Activated CD4-positive, alpha-beta memory T cell treated with anti-CD3 and anti-CD28 coated beads, Interleukin-2, amount 10 ng/mL, durations not matched to agents 7 days and 5 days (primary cell): ENCODE data around the gene IFITM10. TPM values are rescaled to one million over a fixed set of nuclear protein-coding genes. Genes with fewer than 3 reads are reported as not detected.

ENCODE experiments used
- CTCF ChIA-PET: fragments of 350-600 bp; sonication (Branson Sonifier 250); formaldehyde crosslinking; loops from one replicate; lab custom pipeline; 2021; ENCODE audit warnings: antibody characterized with exemption, inconsistent platforms; lab: Charles Lee
- POLR2A ChIA-PET: fragments of 350-600 bp; sonication (Branson Sonifier 250); formaldehyde crosslinking; loops from one replicate; lab custom pipeline; 2021; ENCODE audit warnings: antibody characterized with exemption; lab: Charles Lee
- DNase-seq: peaks from one replicate; pipeline ENCODE4 v3.0.0-alpha.2; 2020
- H3K27ac Mint-ChIP-seq: one replicate; pipeline ENCODE4 v1.8.0; 2021; ENCODE audit warnings: mild to moderate bottlenecking, mixed read lengths
- H3K27me3 Mint-ChIP-seq: one replicate; pipeline ENCODE4 v1.8.0; 2021; ENCODE audit warnings: mixed read lengths
- H3K36me3 Mint-ChIP-seq: one replicate; pipeline ENCODE4 v1.8.0; 2021; ENCODE audit warnings: low read depth, mixed read lengths
- H3K4me1 Mint-ChIP-seq: one replicate; pipeline ENCODE4 v1.8.0; 2021; ENCODE audit warnings: mixed read lengths
- H3K4me3 Mint-ChIP-seq: one replicate; pipeline ENCODE4 v1.8.0; 2021; ENCODE audit warnings: mild to moderate bottlenecking, mixed read lengths
- H3K9me3 Mint-ChIP-seq: one replicate; pipeline ENCODE4 v1.8.0; 2021; ENCODE audit warnings: mixed read lengths
- total RNA-seq, 2 experiments: library from RNA; stranded (reverse); gene quantifications; one replicate each; pipeline ENCODE4 v1.2.3, GENCODE V29; 2021

The IFITM10 gene
- total RNA-seq: 1 to 10 TPM in 1 of 2 experiments, under 1 TPM in 1; 0.70 to 1.3 TPM

- Mint-ChIP-seq H3K9me3 (peaks cover 9% of the 10 kb centered on the region), H3K4me3 (no peak within 1 kb of the TSS), H3K27me3 (peaks cover 17% of the 10 kb centered on the region), H3K36me3 (peaks cover 9% of the 10 kb centered on the region), H3K4me1 (peaks cover 18% of the 10 kb centered on the region), H3K27ac (no peak within 1 kb of the TSS)
- POLR2A ChIA-PET: interaction anchor here (1.5 kb wide), 1 partner anchor 12 kb away, joined by 3 read pairs; no protein-coding TSS in a partner anchor
- no peak for DNase-seq
- CTCF ChIA-PET: no interaction called here
These were observed at the start of gene IFITM10 for GRCh38 chr11:1750481-1750839. Gene IFITM10 (minus strand): TSS chr11:1750595. CDS start chr11:1750442, 153 bp downstream.

- peaks cover 7% of the 10 kb centered on the region for H3K4me1 Mint-ChIP-seq
- H3K4me3 Mint-ChIP-seq: no peak overlapping the region
- H3K9me3 Mint-ChIP-seq: no peaks in the 10 kb centered on the region
- peaks cover 29% of the 10 kb centered on the region for H3K27me3 Mint-ChIP-seq
- no peak for DNase-seq
- no peak overlapping the region for H3K27ac Mint-ChIP-seq
- CTCF ChIA-PET: interaction anchor here (1.1 kb wide), 2 partner anchors 104 to 354 kb away, joined by 3 read pairs; no protein-coding TSS in a partner anchor
- H3K36me3 Mint-ChIP-seq: no peaks in the 10 kb centered on the region
- POLR2A ChIA-PET: no interaction called here
These were observed 47.2 kb upstream of the IFITM10 start for GRCh38 chr11:1797391-1798125.

GRCh38 chr11:1796413-1797011, 46.1 kb upstream of the IFITM10 start:
- no peaks in the 10 kb centered on the region for H3K9me3 Mint-ChIP-seq
- H3K27ac Mint-ChIP-seq: no peak overlapping the region
- H3K4me3 Mint-ChIP-seq: no peak overlapping the region
- CTCF ChIA-PET: no interaction called here
- no peak for DNase-seq
- POLR2A ChIA-PET: no interaction called here
- peaks cover 35% of the 10 kb centered on the region for H3K27me3 Mint-ChIP-seq
- peaks cover 13% of the 10 kb centered on the region for H3K4me1 Mint-ChIP-seq
- H3K36me3 Mint-ChIP-seq: no peaks in the 10 kb centered on the region

- peaks cover 14% of the 10 kb centered on the region for H3K4me1 Mint-ChIP-seq
- no peaks in the 10 kb centered on the region for H3K36me3 Mint-ChIP-seq
- CTCF ChIA-PET: interaction anchor here (0.7 to 1.8 kb wide), 3 partner anchors 99 to 627 kb away, joined by 3 to 5 read pairs (median 3); no protein-coding TSS in a partner anchor
- DNase-seq: no peak
- H3K27me3 Mint-ChIP-seq: peaks cover 38% of the 10 kb centered on the region
- H3K9me3 Mint-ChIP-seq: no peaks in the 10 kb centered on the region
- POLR2A ChIA-PET: interaction anchor here (0.7 kb wide), 1 partner anchor 99 kb away, joined by 3 read pairs; no protein-coding TSS in a partner anchor
- H3K4me3 Mint-ChIP-seq: no peak overlapping the region
- H3K27ac Mint-ChIP-seq: no peak overlapping the region
These were observed 42.7 kb upstream of the IFITM10 start for GRCh38 chr11:1793081-1793480.

- peaks cover 14% of the 10 kb centered on the region for H3K4me1 Mint-ChIP-seq
- H3K27me3 Mint-ChIP-seq: peaks cover 38% of the 10 kb centered on the region
- POLR2A ChIA-PET: no interaction called here
- peak overlapping the region; percentile 67 for H3K27ac Mint-ChIP-seq
- no peaks in the 10 kb centered on the region for H3K36me3 Mint-ChIP-seq
- H3K9me3 Mint-ChIP-seq: no peaks in the 10 kb centered on the region
- H3K4me3 Mint-ChIP-seq: peak overlapping the region; percentile 42
- CTCF ChIA-PET: interaction anchor here (0.7 to 1.8 kb wide), 6 partner anchors 16 to 110 kb away, joined by 3 to 5 read pairs (median 3); no protein-coding TSS in a partner anchor
- no peak for DNase-seq
These were observed 42.1 kb upstream of the IFITM10 start for GRCh38 chr11:1792461-1792860.

- ChIA-PET CTCF (interaction anchor here (0.8 to 1.2 kb wide), 4 partner anchors 17 to 99 kb away, joined by 3 to 4 read pairs (median 3); no protein-coding TSS in a partner anchor), POLR2A (no interaction called here)
- no peaks in the 10 kb centered on the region for H3K36me3 Mint-ChIP-seq
- peaks cover 14% of the 10 kb centered on the region for H3K4me1 Mint-ChIP-seq
- H3K9me3 Mint-ChIP-seq: no peaks in the 10 kb centered on the region
- DNase-seq: no peak
- no peak overlapping the region for H3K27ac Mint-ChIP-seq
- H3K4me3 Mint-ChIP-seq: no peak overlapping the region
- H3K27me3 Mint-ChIP-seq: peaks cover 37% of the 10 kb centered on the region
These were observed 41.5 kb upstream of the IFITM10 start for GRCh38 chr11:1791912-1792311.

GRCh38 chr11:1786466-1786865, 36.1 kb upstream of the IFITM10 start:
- Mint-ChIP-seq H3K27me3 (peaks cover 16% of the 10 kb centered on the region), H3K9me3 (no peaks in the 10 kb centered on the region), H3K4me3 (no peak overlapping the region), H3K36me3 (no peaks in the 10 kb centered on the region), H3K4me1 (peaks cover 1% of the 10 kb centered on the region), H3K27ac (no peak overlapping the region)
- no peak for DNase-seq
- CTCF ChIA-PET: no interaction called here
- POLR2A ChIA-PET: no interaction called here

GRCh38 chr11:1785749-1786413, 35.5 kb upstream of the IFITM10 start:
- no peaks in the 10 kb centered on the region for H3K4me1 Mint-ChIP-seq
- POLR2A ChIA-PET: no interaction called here
- no peaks in the 10 kb centered on the region for H3K9me3 Mint-ChIP-seq

GRCh38 chr11:1784761-1785650, 34.6 kb upstream of the IFITM10 start:
- no peak overlapping the region for H3K4me3 Mint-ChIP-seq
- DNase-seq: no peak
- no peak overlapping the region for H3K27ac Mint-ChIP-seq
- H3K36me3 Mint-ChIP-seq: no peaks in the 10 kb centered on the region
- CTCF ChIA-PET: interaction anchor here (0.6 to 1.6 kb wide), 4 partner anchors 16 to 297 kb away, joined by 3 to 8 read pairs (median 4); no protein-coding TSS in a partner anchor
- no peaks in the 10 kb centered on the region for H3K9me3 Mint-ChIP-seq
- H3K27me3 Mint-ChIP-seq: peaks cover 9% of the 10 kb centered on the region
- POLR2A ChIA-PET: no interaction called here
- no peaks in the 10 kb centered on the region for H3K4me1 Mint-ChIP-seq

More at GRCh38 chr11:1785749-1786413, 35.5 kb upstream of the IFITM10 start:
- Mint-ChIP-seq H3K36me3 (no peaks in the 10 kb centered on the region), H3K27me3 (peaks cover 14% of the 10 kb centered on the region), H3K4me3 (no peak overlapping the region), H3K27ac (no peak overlapping the region)
- no peak for DNase-seq
- CTCF ChIA-PET: interaction anchor here (0.6 to 1.6 kb wide), 3 partner anchors 15 to 298 kb away, joined by 3 to 8 read pairs (median 4); no protein-coding TSS in a partner anchor

GRCh38 chr11:1783725-1784529, 33.5 kb upstream of the IFITM10 start:
- Mint-ChIP-seq H3K9me3 (no peaks in the 10 kb centered on the region), H3K4me1 (no peaks in the 10 kb centered on the region), H3K4me3 (no peak overlapping the region), H3K36me3 (no peaks in the 10 kb centered on the region), H3K27ac (no peak overlapping the region), H3K27me3 (peaks cover 7% of the 10 kb centered on the region)
- ChIA-PET CTCF (interaction anchor here (1.5 kb wide), 1 partner anchor 49 kb away, joined by 4 read pairs; no protein-coding TSS in a partner anchor), POLR2A (no interaction called here)
- no peak for DNase-seq

- Mint-ChIP-seq H3K9me3 (no peaks in the 10 kb centered on the region), H3K4me3 (no peak overlapping the region), H3K36me3 (no peaks in the 10 kb centered on the region), H3K27me3 (peaks cover 7% of the 10 kb centered on the region), H3K27ac (no peak overlapping the region), H3K4me1 (no peaks in the 10 kb centered on the region)
- no peak for DNase-seq
- ChIA-PET CTCF (interaction anchor here (1.5 kb wide), 1 partner anchor 50 kb away, joined by 4 read pairs; no protein-coding TSS in a partner anchor), POLR2A (no interaction called here)
These were observed 32.7 kb upstream of the IFITM10 start for GRCh38 chr11:1782831-1783724.
